Fibroblast of upper back skin (primary cell): Measurements from ENCODE around the gene SS18L1.

Experiments
- DNase-seq: peaks from one replicate; pipeline ENCODE4 v3.0.0-alpha.2; 2013

Gene SS18L1

GRCh38 chr20:62175711-62176110, 32.1 kb downstream of the SS18L1 start:
- DNase-seq, result no peak

- DNase-seq, result no peak
These were observed 33.3 kb downstream of the SS18L1 start for GRCh38 chr20:62176866-62177265.

- DNase-seq, result peak; percentile 23
These were observed 33.7 kb downstream of the SS18L1 start for GRCh38 chr20:62177307-62177706.

GRCh38 chr20:62178316-62179161, 35.0 kb downstream of the SS18L1 start:
- DNase-seq, result no peak

- DNase-seq, result no peak
These were observed 35.6 kb downstream of the SS18L1 start for GRCh38 chr20:62179162-62179504.

- no peak for DNase-seq
These were observed 38.2 kb downstream of the SS18L1 start for GRCh38 chr20:62181808-62182207.

GRCh38 chr20:62182469-62183425, 39.2 kb downstream of the SS18L1 start, which contains the start of gene MTG2:
Gene MTG2, plus strand, starts transcription at chr20:62183028. Its CDS starts 10,393 bp downstream, at chr20:62193421.
- DNase-seq, result peak; percentile 94

GRCh38 chr20:62183426-62184142, 40.0 kb downstream of the SS18L1 start:
- DNase-seq, result no peak

- no peak for DNase-seq
These were observed 42.5 kb downstream of the SS18L1 start for GRCh38 chr20:62186096-62186426.

- no peak for DNase-seq
These were observed 43.6 kb downstream of the SS18L1 start for GRCh38 chr20:62186887-62187866.

GRCh38 chr20:62190639-62191411, 47.3 kb downstream of the SS18L1 start:
- DNase-seq, result no peak

- no peak for DNase-seq
These were observed 48.4 kb downstream of the SS18L1 start for GRCh38 chr20:62191781-62192559.

GRCh38 chr20:62192635-62193034, 49.1 kb downstream of the SS18L1 start:
- DNase-seq, result no peak

- no peak for DNase-seq
These were observed 49.8 kb downstream of the SS18L1 start for GRCh38 chr20:62193079-62194025.

GRCh38 chr20:62195075-62195405, 51.5 kb downstream of the SS18L1 start:
- DNase-seq, result no peak

- DNase-seq, result no peak
These were observed 52.2 kb downstream of the SS18L1 start for GRCh38 chr20:62195736-62196135.

GRCh38 chr20:62196286-62196685, 52.7 kb downstream of the SS18L1 start:
- no peak for DNase-seq

GRCh38 chr20:62197311-62197710, 53.7 kb downstream of the SS18L1 start:
- no peak for DNase-seq

GRCh38 chr20:62197801-62198200, 54.2 kb downstream of the SS18L1 start:
- no peak for DNase-seq
